HG03432 (cell line): ENCODE results near the gene ABHD12.
"Not testable (repeated sequence)": the region's sequence is repeated elsewhere in the genome, so short reads cannot be mapped to it uniquely, and the experiment has no call there.

Experiments used
- ATAC-seq: cut with Tn5 transposase; IDR thresholded peaks from one replicate; pipeline ENCODE4 v1.9.1; 2021; ENCODE audit warnings: mild to moderate bottlenecking, moderate library complexity; ENCODE audit not compliant: unreplicated experiment

Gene ABHD12

DNA sequence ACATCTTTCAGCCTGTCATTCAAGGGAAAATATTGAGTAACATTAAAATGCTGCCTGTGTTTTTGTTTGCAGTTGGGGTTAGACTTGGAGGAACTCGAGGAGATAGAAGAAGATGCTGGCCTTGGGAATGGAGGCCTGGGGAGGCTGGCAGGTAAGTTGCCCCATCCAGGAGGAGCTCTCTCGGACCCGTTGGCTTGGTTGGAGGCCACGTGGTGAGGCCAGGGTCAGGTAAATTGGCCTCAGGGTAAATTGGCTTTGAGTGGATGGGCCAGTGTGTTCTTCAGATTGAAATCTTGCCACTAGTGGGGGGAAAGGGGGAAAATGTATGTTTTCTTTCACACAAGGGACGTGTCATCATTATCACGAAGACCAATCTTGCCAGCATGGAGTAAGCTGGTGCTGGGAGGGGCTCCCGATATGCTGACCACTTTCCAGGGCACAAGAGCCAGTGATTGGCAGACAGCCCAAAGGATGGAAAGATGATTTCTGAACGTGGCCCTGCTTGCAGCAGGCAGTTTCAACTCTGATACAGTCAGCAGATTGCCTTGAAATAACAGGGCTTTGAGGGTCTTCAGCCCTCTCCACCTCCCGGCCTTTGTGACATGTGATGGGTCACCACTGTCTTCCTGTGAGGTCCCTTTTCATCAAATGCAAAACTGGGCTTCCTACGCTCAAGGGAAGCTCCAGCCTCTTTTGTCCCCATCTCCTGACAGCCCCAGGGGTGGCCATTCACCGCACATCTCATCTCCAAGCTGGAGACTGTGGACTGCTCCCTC is 121.4 kb downstream of the ABHD12 start:
- ATAC-seq: no peak

DNA sequence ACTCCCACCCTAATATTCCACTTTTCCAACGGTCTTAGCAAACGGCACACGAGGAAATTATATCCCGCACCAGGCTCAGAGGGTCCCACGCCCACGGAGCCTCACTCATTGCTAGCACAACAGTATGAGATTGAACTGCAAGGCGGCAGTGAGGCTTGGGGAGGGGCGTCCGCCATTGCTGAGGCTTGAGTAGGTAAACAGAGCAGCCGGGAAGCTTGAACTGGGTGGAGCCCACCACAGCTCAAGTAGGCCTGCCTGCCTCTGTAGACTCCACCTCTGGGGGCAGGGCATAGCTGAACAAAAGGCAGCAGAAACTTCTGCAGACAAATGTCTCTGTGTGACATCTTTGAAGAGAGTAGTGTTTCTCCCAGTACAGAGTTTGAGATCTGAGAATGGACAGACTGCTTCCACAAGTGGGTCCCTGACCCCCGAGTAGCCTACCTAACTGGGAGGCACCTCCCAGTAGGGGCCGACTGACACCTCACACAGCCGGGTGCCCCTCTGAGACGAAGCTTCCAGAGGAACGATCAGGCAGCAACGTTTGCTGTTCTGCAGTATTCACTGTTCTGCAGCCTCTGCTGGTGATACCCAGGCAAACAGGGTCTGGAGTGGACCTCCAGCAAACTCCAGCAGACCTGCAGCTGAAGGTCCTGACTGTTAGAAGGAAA is 129.7 kb downstream of the ABHD12 start:
- not testable (repeated sequence) for ATAC-seq

DNA sequence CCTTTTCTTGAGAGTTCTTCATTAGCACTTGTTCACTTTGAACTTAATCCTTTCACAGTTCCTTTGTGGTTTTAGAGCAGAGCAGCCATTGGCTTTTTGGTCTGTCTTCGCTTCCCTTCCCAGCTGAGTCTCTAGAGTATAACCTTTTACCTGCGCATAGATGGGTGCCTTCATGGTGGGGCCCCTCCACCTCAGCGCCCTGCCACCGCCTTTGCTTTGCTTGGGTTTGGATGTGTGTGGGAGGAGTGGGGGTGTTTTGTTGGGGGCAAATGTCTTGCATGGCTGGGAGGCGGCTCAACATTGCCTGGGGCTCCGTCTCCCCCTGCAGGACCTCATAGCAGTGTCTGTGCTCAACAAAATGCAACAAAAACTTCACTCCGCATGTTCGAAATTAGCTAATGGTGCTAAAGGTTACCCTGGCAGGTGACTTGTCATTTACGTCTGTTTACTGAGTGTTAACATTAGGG is 130.8 kb downstream of the ABHD12 start:
- no peak for ATAC-seq

DNA sequence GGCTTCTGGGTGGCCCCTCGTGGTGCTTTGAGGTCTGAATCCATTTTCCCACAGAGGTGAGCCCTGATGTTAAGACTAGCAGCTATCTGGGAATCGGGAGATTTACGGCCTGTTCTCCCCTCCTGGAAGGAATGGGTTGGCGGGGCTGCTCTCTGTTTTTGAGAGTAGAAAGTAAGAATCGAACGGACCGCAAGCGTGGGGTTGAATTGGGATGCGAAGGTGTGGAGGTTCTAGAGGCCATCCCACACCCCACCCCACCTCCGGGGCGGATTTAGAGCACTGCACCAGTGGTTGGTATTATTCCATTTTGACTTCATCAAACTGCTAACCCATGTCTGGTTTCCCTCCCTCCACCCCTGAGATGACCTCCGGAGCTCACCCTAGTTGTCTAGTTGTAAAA is 131.3 kb downstream of the ABHD12 start:
- ATAC-seq: no peak

DNA sequence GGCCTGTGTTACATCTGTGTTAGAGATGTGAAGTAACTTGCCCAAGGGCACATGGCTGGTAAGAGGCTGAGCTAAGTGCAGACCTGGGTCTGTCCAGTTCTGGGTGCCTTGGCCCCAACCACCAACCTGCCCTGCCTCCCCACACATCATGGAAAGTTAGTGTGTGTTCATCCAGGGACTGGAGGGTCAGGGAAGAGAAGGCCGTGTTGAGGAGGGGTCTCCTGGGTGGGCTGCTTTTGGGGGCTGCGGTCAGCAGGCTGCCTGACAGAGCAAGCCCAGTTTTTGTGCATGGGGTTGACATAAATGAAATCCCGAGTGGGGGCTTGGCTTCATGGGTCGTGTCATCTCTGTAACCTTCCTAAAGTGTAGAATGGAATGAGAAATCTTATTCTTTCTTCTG is 131.8 kb downstream of the ABHD12 start:
- ATAC-seq: no peak

DNA sequence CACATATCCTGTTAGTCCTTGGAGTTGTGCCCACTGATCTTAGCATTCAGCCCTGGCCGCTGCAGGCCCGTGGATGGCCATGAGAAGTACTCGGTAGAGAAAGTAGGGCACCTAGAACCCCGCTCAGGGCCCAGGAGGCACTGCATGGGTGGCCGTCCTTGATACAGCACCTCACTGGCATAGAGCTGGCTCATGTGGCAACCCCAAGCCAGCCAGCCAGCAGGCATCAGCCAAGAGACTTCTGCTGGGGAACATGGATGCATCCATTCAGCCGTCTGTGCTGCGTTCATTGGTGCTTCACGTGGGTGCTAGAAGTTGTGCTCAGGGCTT is 132.2 kb downstream of the ABHD12 start:
- no peak for ATAC-seq

DNA sequence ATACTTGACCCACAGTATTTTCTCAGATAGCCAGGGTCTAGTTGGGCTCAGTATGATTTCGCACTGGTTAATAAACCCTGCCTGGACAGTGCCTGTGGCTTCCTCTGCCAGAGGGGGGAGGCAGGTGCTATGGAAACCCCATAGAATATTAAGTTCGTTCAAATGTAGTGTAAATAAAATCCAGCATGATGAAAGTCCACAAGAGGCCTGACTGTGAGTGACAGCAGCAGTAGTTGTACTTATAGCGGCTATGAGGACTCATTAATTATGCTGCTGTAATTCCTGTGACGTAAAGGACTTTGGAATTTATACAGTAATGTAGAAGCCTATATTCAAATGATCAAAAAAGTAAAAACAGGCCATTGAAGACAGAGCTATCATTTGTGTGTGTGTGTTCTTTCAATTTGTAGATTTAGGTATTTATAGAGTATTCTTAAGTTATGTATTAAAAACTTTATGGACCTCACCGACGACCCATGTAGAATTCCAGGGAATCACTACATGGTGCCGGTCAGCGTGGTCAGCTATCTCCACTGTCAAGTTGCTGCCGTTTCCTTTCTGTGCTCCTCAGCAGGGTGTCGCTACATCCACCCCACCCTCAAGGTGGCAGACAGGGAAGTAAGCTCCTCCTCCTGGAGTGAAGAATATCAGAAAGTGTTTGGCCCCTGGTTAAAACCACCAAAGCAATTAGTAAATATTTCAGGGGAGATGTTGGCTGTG is 132.7 kb downstream of the ABHD12 start:
- ATAC-seq: no peak

DNA sequence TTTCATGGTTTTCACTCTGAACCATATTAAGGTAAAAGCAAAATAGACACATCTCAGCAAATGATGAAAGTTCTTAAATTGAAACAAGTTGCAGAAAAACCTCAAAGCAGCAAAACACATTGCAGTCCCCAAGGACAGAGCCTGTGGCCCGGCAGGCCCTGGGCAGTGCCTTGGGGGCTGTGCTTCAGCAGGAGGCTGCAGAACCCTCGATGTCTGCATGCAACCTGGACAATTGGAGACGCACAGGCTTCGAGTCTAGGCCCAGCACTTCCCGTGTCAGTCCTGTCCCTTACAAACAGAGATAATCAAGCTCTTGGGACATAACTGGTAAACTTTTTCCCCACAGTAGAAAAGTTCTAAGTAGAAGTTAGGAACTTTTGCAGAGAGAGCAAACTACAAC is 133.5 kb downstream of the ABHD12 start:
- ATAC-seq: no peak

DNA sequence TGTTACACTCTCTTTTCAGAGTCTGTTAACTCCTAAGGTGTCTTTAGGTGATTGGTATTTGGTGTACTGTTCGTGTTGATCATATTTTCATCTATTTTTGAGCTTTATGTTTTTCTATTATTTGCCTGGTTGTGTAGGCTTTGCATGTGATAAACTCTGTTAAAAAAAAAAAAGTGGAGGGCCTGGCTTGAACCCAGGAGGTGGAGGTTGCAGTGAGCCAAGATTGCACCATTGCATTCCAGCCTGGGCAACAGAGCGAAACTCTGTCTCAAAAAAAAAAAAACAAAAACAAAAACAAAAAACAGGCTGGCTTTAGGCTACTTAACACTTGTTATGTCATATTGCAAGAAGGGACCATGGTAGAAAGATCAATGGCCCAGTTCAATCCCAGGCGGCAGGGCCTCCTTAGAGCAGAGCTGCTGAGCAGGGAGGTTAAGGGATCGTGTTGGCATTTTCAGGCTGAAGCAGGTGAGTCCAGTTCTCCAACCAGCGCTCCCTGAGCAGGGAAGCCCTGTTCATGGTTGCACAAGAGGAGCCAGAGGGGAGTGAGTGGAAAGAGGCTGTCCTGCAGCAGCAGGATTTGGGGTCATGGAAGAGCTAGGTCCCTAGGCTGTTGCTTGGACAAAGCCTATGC is 134.3 kb downstream of the ABHD12 start:
- no peak for ATAC-seq

DNA sequence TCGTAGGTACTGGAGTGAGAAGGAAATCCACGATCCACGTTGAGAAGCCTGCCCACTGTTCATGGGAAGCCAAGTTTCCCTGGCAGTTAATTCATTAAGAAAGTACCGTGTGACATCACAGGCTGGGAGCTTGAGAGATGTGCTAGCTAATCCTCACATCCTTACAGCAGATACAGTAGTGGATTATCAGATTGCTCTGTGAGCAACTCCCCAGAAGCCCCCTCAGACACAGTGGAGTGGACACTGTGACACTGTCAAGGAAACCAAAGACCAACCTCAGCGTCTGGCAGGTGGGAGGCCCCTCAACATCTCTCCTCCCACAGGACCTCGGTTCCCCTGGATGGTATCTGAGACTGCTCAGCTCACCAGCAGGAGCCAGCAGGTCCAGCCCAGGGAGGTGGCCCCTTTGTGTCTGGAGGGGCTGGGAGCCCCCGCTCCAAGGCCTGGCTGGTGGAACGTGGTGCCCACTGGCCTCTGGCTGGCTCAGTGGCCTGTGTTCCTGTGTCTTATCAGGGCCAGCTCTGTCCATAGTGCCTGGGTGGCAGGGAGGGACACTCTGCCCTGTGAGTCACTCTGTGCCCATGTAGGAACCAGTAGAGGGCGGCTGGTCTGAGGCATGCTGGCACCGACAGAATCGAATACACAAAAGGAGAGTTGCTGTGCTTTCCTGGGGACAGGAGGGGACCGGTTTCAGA is 135.5 kb downstream of the ABHD12 start:
- ATAC-seq: no peak

DNA sequence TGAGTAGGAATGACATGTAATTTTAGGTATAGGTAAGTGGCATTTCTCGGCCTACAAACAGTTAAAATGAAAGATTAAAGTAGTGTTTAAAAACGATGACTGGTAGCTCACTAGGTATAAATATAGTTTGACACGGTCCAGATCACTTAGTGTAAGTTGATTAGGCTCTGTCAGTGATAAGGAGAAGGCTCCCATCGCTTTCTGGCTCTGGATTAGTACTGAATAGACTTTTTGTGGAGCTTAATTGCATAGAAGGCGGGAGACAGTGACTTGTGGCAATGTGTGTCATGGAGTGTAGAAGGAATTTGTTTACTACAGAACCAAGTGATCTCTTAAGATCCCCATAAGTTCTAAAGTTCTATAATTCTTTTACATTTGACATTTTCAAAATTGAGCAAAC is 136.1 kb downstream of the ABHD12 start:
- ATAC-seq: no peak

DNA sequence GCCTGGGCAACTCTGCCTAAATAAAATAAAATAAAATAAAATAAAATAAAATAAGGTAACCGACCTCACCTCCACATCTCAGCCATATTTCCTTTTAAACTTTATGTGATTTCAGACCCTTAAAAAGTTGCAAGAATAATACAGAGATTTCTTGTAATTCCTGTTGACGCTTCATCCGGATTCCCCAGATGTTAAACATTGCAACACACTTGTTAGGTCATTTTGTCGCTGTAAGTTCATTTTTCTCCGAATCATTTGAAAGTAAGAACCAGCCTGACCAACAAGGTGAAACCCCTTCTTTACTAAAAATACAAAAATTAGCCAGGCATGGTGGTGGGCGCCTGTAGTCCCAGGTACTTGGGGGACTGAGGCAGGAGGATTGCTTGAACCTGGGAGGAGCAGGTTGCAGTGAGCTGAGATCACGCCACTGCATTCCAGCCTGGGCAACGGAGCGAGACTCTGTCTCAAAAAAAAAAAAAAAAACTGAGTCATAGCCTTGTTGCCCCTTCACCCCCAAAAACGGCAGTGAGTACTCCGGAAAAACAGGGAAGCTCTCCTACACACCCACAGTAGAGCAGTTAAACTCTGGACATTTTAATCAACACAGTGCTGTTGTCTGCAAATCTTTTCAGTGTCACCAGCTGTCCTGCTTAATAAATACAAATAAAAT is 136.9 kb downstream of the ABHD12 start:
- ATAC-seq: no peak

DNA sequence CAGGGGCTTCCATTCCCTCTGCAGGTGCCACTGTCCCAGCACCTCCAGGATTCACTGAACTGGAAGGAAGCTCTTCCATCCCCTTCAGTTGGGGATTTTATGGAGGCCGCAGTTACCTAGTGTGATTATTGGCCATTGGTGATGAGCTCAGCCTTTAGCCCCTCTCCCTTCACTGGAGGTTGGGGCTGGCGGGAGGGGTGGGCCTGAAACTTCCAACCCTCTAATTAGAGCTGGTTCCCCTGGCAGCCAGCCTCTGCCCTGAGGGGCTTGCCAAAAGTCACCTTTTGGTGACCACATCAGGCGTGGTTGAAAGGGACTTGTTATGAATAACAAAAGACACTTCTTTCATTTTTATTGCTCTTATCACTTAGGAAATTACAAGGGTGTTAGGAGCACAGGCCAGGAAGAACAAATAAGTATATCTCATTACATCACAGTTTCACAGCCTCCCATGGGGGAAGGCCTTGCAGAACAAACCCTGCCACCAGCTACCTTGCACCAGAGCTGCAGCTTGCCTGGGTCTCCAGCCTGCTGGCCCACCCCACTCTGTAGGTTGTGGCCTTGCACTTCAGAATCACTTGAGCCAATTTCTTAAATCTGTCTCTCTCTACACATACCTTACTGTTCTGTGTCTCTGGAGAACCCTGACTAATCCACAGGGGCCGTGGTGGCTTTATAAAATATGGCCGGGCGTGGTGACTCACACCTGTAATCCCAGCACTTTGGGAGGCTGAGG is 137.8 kb downstream of the ABHD12 start:
- ATAC-seq: no peak

DNA sequence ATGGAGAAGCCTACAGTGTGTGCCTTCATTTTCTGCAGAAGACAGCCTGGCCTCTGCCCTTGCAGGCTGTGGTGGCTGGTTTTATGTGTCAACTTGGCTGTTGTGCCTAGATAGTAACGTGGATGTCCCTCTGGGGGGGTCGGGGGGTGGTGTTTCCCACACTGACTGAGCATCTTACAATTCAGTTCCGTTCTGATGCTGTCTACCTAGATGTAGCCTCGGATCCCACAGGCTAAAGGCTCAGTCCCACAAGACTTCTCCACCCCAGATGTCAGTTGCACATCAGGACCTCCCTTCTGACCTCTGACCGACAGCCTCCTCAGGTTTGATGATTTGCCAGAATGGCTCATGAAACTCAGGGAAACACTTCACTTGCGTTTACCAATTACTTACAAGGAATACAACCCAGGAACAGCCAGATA is 138.4 kb downstream of the ABHD12 start:
- no peak for ATAC-seq

DNA sequence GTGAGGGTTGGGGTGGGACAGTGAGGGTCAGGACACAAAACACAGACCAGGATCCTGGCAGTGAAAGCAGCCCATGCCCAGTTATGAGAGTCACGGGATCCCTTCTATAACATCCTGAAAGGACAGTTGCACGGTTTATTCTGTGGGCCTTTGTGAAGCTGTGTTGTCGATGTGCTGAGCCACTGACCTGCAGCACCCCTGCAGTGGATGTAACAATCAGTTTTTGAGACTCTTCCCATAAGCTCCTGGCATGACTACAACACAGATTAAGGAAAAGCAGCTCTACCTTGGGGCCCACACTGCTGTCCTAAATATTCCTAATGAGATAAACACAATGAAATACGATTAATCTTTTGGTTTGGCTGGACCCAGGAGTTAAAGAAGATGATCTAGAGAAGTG is 139.1 kb downstream of the ABHD12 start:
- no peak for ATAC-seq

DNA sequence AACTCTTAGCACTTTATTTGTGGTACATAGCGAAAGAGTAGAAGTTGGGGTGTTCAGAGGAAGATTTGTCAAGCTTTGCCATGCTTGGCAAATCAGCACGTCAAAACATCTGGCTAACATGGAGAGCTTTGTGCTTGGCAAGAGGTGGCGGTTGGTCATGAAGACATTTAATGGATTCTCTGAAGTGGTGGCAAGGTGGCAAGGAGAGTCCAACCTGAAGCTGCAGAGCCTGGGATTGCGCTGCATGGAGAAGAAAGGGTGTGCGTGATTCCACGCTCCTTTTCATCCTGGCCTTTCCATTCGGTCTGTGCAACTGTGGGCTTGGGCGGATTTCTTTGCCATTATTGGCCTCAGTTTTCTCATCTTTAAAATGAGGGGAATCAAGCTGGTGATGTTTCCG is 139.6 kb downstream of the ABHD12 start:
- no peak for ATAC-seq

DNA sequence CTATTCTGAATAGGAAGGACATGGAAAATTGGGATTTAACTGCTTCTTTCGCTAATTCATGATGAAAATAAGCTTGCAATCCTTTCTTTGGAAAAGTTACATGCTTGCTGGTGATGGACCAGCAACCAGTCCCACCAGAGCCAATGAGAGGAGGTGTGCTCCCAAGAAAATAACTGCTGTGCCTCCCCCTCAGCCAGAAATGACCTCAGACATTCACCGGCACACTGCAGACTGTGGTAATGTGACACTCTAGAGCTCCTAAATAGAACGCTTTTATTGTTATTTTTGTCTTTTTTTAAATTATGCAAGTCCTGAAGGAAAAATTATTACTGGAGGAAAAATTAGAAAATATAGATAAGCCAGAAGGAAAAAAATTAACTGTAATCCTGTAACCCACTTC is 140.1 kb downstream of the ABHD12 start:
- no peak for ATAC-seq
